ENCODE data around the gene GORASP2. TPM values are rescaled to one million over a fixed set of nuclear protein-coding genes. Genes with fewer than 3 reads are reported as not detected.

GORASP2 gene
- total RNA-seq, 4 donors from 2014 or later = 37.7 to 66.2 (median 52.3) TPM

- H3K4me3 ChIP-seq (ENCODE audit: low read depth, poor library complexity, severe bottlenecking) = no peak overlapping the region
- 95 to 98% methylated on average over 6 of the region's 6 CpGs for WGBS, 2 donors
- intact Hi-C loops (cut with DNase I; ENCODE audit: low total_unique reads) = no loop called here
- TF ChIP-seq CTCF (IDR thresholded peaks at IDR 0.05) = no peak
- TF ChIP-seq POLR2A (IDR thresholded peaks at IDR 0.05) = no peak
- no peak for DNase-seq (ENCODE audit: low spot score in 2 of 2)
Observed at GRCh38 chr2:170999654-171000053, 70.6 kb downstream of the GORASP2 start.

- H3K4me3 ChIP-seq (ENCODE audit: low read depth, poor library complexity, severe bottlenecking) = no peak overlapping the region
- WGBS, 2 donors = 77 to 79% methylated on average over 2 of the region's 2 CpGs
- DNase-seq (ENCODE audit: low spot score in 2 of 2) = no peak
- intact Hi-C loops (cut with DNase I; ENCODE audit: low total_unique reads) = no loop called here
- no peak for TF ChIP-seq CTCF (IDR thresholded peaks at IDR 0.05)
- TF ChIP-seq POLR2A (IDR thresholded peaks at IDR 0.05) = no peak
Observed at GRCh38 chr2:171004363-171004762, 75.3 kb downstream of the GORASP2 start.

- no peak for TF ChIP-seq POLR2A (IDR thresholded peaks at IDR 0.05)
- no peak for TF ChIP-seq CTCF (IDR thresholded peaks at IDR 0.05)
- no peak for DNase-seq (ENCODE audit: low spot score in 2 of 2)
- intact Hi-C loops (cut with DNase I; ENCODE audit: low total_unique reads) = no loop called here
- H3K4me3 ChIP-seq (ENCODE audit: low read depth, poor library complexity, severe bottlenecking) = no peak overlapping the region
- WGBS, 2 donors = 86% methylated on average over 2 of the region's 2 CpGs
Observed at GRCh38 chr2:171004833-171005232, 75.8 kb downstream of the GORASP2 start.

- intact Hi-C loops (cut with DNase I; ENCODE audit: low total_unique reads) = no loop called here
- DNase-seq (ENCODE audit: low spot score in 2 of 2) = no peak
- TF ChIP-seq CTCF (IDR thresholded peaks at IDR 0.05) = no peak
- no peak for TF ChIP-seq POLR2A (IDR thresholded peaks at IDR 0.05)
- WGBS, 2 donors = 84 to 88% methylated on average over 2 of the region's 2 CpGs
- H3K4me3 ChIP-seq (ENCODE audit: low read depth, poor library complexity, severe bottlenecking) = no peak overlapping the region
Observed at GRCh38 chr2:171008550-171009205, 79.6 kb downstream of the GORASP2 start.

GRCh38 chr2:171009386-171009785 is 80.3 kb downstream of the GORASP2 start:
- TF ChIP-seq CTCF (IDR thresholded peaks at IDR 0.05) (no peak), POLR2A (IDR thresholded peaks at IDR 0.05) (no peak)
- H3K4me3 ChIP-seq (ENCODE audit: low read depth, poor library complexity, severe bottlenecking) = no peak overlapping the region
- 61 to 66% methylated on average over 4 of the region's 4 CpGs for WGBS, 2 donors
- intact Hi-C loops (cut with DNase I; ENCODE audit: low total_unique reads) = no loop called here
- DNase-seq (ENCODE audit: low spot score in 2 of 2) = no peak

GRCh38 chr2:171013851-171014250 is 84.8 kb downstream of the GORASP2 start:
- TF ChIP-seq CTCF (IDR thresholded peaks at IDR 0.05) (no peak), POLR2A (IDR thresholded peaks at IDR 0.05) (no peak)
- no peak overlapping the region for H3K4me3 ChIP-seq (ENCODE audit: low read depth, poor library complexity, severe bottlenecking)
- intact Hi-C loops (cut with DNase I; ENCODE audit: low total_unique reads) = no loop called here
- DNase-seq (ENCODE audit: low spot score in 2 of 2) = no peak
- 97 to 98% methylated on average over 1 of the region's 1 CpG for WGBS, 2 donors
